Neutrophil (primary cell): ENCODE results near the gene OCSTAMP.

ENCODE experiments used
- H3K27ac ChIP-seq: fragments of 200-600 bp; sonication (generic); 2 replicates; pipeline ENCODE4 v1.5.1; 2016; ENCODE audit warnings: mild to moderate bottlenecking, moderate library complexity
- H3K27me3 ChIP-seq: fragments of 200-600 bp; sonication (generic); 2 replicates; pipeline ENCODE4 v1.6.0; 2016; ENCODE audit warnings: mild to moderate bottlenecking
- H3K36me3 ChIP-seq: fragments of 200-600 bp; sonication (generic); 2 replicates; pipeline ENCODE4 v1.5.1; 2017
- H3K4me1 ChIP-seq, 2 experiments: fragments of 200-600 bp in 1 of 2; sonication (generic) in 1 of 2; 1 replicate in 1 of 2; 2 replicates in 1 of 2; pipeline versions ENCODE4 v1.5.1 to v1.6.1; 2013 to 2016; ENCODE audit warnings: low read depth in 1 of 2, low read length in 1 of 2, mild to moderate bottlenecking in 1 of 2, moderate library complexity in 1 of 2; ENCODE audit not compliant: control insufficient read depth in 1 of 2, insufficient read depth in 1 of 2
- H3K4me3 ChIP-seq, 2 experiments: fragments of 200-600 bp in 1 of 2; sonication (generic) in 1 of 2; 1 replicate in 1 of 2; 2 replicates in 1 of 2; pipeline ENCODE4 v1.5.1; 2013 to 2016; ENCODE audit warnings: low read depth in 1 of 2, low read length in 1 of 2, mild to moderate bottlenecking in 1 of 2, moderate library complexity in 1 of 2
- H3K9me3 ChIP-seq: fragments of 200-600 bp; sonication (generic); 2 replicates; pipeline ENCODE4 v1.5.1; 2016
- CTCF ChIP-seq: fragments of 200-600 bp; sonication (generic); IDR thresholded peaks from 2 replicates; pipeline ENCODE4 v1.5.1; 2016; ENCODE audit warnings: antibody characterized with exemption

OCSTAMP gene

GRCh38 chr20:46507760-46508407 is 42.6 kb downstream of the OCSTAMP start:
- peaks cover 5 to 11% of the 10 kb centered on the region in 2 experiments for H3K4me1 ChIP-seq
- H3K27ac ChIP-seq: no peak overlapping the region
- H3K36me3 ChIP-seq: no peaks in the 10 kb centered on the region
- TF ChIP-seq CTCF: no peak
- H3K9me3 ChIP-seq: no peaks in the 10 kb centered on the region
- no peak overlapping the region for H3K4me3 ChIP-seq
- peaks cover 6% of the 10 kb centered on the region for H3K27me3 ChIP-seq

- no peak overlapping the region for H3K27ac ChIP-seq
- H3K36me3 ChIP-seq: no peaks in the 10 kb centered on the region
- peaks cover 4 to 6% of the 10 kb centered on the region in 2 experiments for H3K4me1 ChIP-seq
- H3K27me3 ChIP-seq: no peaks in the 10 kb centered on the region
- no peak overlapping the region for H3K4me3 ChIP-seq
- no peak for TF ChIP-seq CTCF
- peaks cover 19% of the 10 kb centered on the region for H3K9me3 ChIP-seq
Measured at GRCh38 chr20:46505506-46505905, 44.9 kb downstream of the OCSTAMP start.

- H3K9me3 ChIP-seq: peaks cover 21% of the 10 kb centered on the region
- no peak for TF ChIP-seq CTCF
Measured at GRCh38 chr20:46501961-46502360, 48.5 kb downstream of the OCSTAMP start.

GRCh38 chr20:46501337-46501942 is 49.0 kb downstream of the OCSTAMP start:
- no peak for TF ChIP-seq CTCF

More at GRCh38 chr20:46501961-46502360, 48.5 kb downstream of the OCSTAMP start:
- Histone ChIP-seq H3K36me3 (no peaks in the 10 kb centered on the region), H3K27me3 (no peaks in the 10 kb centered on the region), H3K27ac (no peak overlapping the region), H3K4me3 (no peak overlapping the region), H3K4me1 (no peaks in the 10 kb centered on the region)

GRCh38 chr20:46494077-46494476 is 56.4 kb downstream of the OCSTAMP start:
- no peak for TF ChIP-seq CTCF
- Histone ChIP-seq H3K36me3 (no peaks in the 10 kb centered on the region), H3K27me3 (peaks cover 12% of the 10 kb centered on the region), H3K4me3 (no peak overlapping the region), H3K4me1 (no peaks in the 10 kb centered on the region), H3K27ac (no peak overlapping the region), H3K9me3 (no peaks in the 10 kb centered on the region)

More at GRCh38 chr20:46501337-46501942, 49.0 kb downstream of the OCSTAMP start:
- no peaks in the 10 kb centered on the region for H3K4me1 ChIP-seq
- no peak overlapping the region for H3K27ac ChIP-seq
- H3K4me3 ChIP-seq: no peak overlapping the region
- no peaks in the 10 kb centered on the region for H3K36me3 ChIP-seq
- H3K9me3 ChIP-seq: peaks cover 21% of the 10 kb centered on the region
- H3K27me3 ChIP-seq: no peaks in the 10 kb centered on the region
